ENCODE data around the gene DEK. TPM values are rescaled to one million over a fixed set of nuclear protein-coding genes. Genes with fewer than 3 reads are reported as not detected.

Gene DEK
- total RNA-seq, 1 donor from 2014 or later = 64.9 TPM

- Histone ChIP-seq H3K9me3 (no peaks in the 10 kb centered on the region), H3K27ac (no peak overlapping the region), H3K4me3 (no peak overlapping the region), H3K4me1 (no peaks in the 10 kb centered on the region), H3K27me3 (no peaks in the 10 kb centered on the region), H3K36me3 (no peaks in the 10 kb centered on the region)
- no peak for ATAC-seq
- intact Hi-C loops (cut with DNase I) = no loop called here
- TF ChIP-seq, protein P1, sequence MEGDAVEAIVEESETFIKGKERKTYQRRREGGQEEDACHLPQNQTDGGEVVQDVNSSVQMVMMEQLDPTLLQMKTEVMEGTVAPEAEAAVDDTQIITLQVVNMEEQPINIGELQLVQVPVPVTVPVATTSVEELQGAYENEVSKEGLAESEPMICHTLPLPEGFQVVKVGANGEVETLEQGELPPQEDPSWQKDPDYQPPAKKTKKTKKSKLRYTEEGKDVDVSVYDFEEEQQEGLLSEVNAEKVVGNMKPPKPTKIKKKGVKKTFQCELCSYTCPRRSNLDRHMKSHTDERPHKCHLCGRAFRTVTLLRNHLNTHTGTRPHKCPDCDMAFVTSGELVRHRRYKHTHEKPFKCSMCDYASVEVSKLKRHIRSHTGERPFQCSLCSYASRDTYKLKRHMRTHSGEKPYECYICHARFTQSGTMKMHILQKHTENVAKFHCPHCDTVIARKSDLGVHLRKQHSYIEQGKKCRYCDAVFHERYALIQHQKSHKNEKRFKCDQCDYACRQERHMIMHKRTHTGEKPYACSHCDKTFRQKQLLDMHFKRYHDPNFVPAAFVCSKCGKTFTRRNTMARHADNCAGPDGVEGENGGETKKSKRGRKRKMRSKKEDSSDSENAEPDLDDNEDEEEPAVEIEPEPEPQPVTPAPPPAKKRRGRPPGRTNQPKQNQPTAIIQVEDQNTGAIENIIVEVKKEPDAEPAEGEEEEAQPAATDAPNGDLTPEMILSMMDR (IDR thresholded peaks at IDR 0.05) = no peak
- DNase-seq = no peak
These were observed 42.6 kb upstream of the DEK start for GRCh38 chr6:18306977-18307376.

GRCh38 chr6:18302561-18303439 is 38.5 kb upstream of the DEK start:
- Histone ChIP-seq H3K9me3 (no peaks in the 10 kb centered on the region), H3K27ac (no peak overlapping the region), H3K4me1 (no peaks in the 10 kb centered on the region), H3K27me3 (no peaks in the 10 kb centered on the region), H3K4me3 (no peak overlapping the region), H3K36me3 (no peaks in the 10 kb centered on the region)
- ATAC-seq (no peak), DNase-seq (no peak)
- intact Hi-C loops (cut with DNase I) = no loop called here
- TF ChIP-seq, protein P1 (IDR thresholded peaks at IDR 0.05) = no peak

- intact Hi-C loops (cut with DNase I) = no loop called here
- Histone ChIP-seq H3K9me3 (no peaks in the 10 kb centered on the region), H3K4me3 (no peak overlapping the region), H3K4me1 (no peaks in the 10 kb centered on the region), H3K27ac (no peak overlapping the region), H3K27me3 (no peaks in the 10 kb centered on the region), H3K36me3 (no peaks in the 10 kb centered on the region)
- no peak for ATAC-seq
- TF ChIP-seq, protein P1 (IDR thresholded peaks at IDR 0.05) = no peak
- no peak for DNase-seq
These were observed 29.0 kb upstream of the DEK start for GRCh38 chr6:18293076-18293904.

GRCh38 chr6:18289283-18289682 is 25.0 kb upstream of the DEK start:
- DNase-seq = no peak
- intact Hi-C loops (cut with DNase I) = no loop called here
- no peaks in the 10 kb centered on the region for H3K9me3 ChIP-seq
- no peaks in the 10 kb centered on the region for H3K36me3 ChIP-seq
- no peak overlapping the region for H3K4me3 ChIP-seq
- no peaks in the 10 kb centered on the region for H3K4me1 ChIP-seq
- TF ChIP-seq, protein P1 (IDR thresholded peaks at IDR 0.05) = no peak
- ATAC-seq = no peak
- H3K27me3 ChIP-seq = no peaks in the 10 kb centered on the region
- no peak overlapping the region for H3K27ac ChIP-seq

- TF ChIP-seq, protein P1 (IDR thresholded peaks at IDR 0.05) = no peak
- Histone ChIP-seq H3K9me3 (no peaks in the 10 kb centered on the region), H3K4me1 (no peaks in the 10 kb centered on the region), H3K36me3 (no peaks in the 10 kb centered on the region), H3K27ac (no peak overlapping the region), H3K27me3 (no peaks in the 10 kb centered on the region), H3K4me3 (no peak overlapping the region)
- DNase-seq (no peak), ATAC-seq (no peak)
- intact Hi-C loops (cut with DNase I) = no loop called here
These were observed 19.9 kb upstream of the DEK start for GRCh38 chr6:18284261-18284660.
